ENCODE measurements around the gene FLAD1.

FLAD1 gene

DNA sequence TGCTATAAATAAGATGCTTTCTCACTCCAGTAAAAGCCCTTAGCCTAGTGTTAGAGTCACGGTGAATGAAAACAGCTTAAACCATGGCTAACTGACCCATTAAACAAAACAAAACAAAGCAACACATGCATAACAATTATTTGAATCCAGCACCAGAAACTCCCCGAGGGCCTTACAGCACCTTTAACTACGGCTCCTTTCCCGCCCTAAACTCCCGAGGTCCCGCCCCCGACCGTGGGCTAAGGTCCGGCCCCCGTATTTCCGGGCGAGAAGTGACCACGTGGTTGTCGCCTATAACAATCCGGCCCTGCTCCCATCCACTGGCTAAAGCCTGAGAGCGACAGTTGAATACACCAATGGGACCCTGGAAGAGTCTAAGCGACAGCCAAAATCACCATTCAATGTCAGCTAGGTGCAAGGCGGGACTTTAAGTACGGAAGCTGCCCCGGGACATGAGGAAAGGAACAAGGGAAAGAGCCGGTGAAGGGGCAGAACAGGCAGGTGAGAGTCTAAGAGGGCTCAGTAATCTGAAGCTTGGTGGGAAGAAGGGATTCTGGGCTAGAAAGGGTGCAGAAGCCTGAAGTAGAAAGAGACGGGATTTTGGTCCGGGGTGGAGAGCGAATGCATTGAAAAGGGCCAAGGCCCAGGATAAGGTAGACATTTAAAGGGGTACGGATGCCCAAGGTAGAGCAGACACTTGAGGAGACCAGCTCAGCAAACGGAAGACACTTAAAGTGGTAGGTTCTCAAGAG, at the start of gene FLAD1:
FLAD1 (plus strand) TSS at position 448 of the 752 bp plus-strand sequence. CDS start 351 bp downstream, outside the sequence.
- FAIRE-seq, result peak; percentile 99

DNA sequence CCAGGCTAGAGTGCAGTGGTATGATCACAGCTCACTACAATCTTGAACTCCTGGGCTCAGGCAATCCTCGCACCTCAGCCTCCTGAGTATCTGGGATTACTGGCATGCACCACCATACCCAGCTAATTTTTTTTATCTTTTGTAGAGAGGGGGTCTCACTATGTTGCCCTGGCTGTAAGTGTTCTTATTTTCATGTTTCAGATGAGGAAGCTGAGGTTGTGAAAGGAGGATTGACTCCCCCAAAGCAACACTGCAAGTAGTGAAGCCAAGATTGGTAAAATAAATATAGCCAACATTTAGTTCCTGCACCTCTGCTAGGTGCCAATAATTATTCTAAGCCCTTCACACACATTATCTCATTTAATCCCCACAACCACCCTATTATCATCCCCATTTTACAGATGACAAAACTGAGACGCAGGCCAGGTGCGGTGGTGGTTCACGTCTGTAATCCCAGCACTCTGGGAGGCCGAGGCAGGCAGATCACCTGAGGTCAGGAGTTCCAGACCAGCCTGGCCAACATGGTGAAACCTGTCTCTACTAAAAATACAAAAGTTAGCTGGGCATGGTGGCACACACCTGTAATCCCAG, 48.7 kb upstream of the FLAD1 start:
- FAIRE-seq, result no peak

DNA sequence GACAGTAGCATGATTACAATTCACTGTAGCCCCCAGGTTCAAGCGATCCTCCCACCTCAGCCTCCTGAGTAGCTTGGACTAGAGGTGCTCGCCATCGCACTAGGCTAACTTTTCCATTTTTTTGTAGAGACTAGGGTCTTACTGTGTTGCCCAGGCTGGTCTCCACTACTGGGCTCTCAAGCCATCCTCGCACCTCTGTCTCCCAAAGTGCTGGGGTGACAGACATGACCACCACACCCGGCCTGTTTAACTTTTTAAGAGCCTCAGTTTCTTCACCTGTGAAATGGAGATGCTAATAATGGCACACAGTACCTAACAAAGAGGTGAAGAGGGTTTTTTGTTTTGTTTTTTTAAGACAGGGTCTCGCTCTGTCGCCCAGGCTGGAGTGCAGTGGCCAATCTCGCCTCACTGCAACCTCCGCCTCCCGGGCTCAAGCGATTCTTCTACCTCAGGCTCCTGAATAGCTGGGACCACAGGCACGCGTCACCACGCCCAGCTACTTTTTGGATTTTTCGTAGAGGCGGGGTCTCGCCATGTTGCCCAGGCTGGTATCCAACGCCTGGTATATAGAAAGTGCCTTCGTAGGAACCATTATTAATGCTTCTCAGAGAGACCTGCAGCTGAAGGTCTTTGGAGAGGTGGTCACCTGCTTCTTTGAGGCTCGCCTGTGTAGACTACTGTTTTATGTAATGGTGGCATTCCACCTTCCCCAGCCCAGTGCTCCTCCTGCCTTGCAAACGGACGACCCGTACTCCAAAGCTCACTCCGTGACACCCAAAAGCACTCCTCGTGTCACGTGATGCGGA, 47.2 kb upstream of the FLAD1 start:
- FAIRE-seq, result no peak

DNA sequence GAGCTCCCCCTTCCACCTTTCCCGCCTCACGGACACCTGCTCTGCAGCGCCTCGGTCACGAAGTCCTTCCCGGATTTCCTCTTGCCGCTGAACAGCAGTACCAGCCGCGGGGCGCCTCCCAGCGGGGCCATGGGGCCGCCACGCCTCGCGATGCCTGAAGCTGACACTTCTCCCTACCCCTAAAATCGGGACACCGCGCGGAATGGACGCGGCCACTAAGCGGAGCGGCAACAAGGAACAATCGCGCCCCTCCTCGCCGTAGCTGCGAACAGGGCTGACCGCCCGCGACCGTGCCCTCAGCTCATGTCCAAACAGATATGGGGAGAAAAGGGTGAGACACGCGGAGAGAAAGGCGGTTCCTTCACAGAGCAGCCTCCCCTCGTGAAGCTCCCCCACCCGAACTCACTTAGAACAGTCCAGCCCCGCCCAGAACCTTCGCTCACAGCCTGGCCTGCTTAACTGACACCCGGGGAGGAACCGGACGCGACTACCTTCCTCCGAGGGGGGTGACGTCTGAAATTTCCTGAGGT, 46.5 kb upstream of the FLAD1 start, which contains the start of gene PMVK:
PMVK (minus strand) TSS at position 165 of the 530 bp plus-strand sequence; CDS start at position 131, 34 bp downstream.
- no peak for FAIRE-seq

DNA sequence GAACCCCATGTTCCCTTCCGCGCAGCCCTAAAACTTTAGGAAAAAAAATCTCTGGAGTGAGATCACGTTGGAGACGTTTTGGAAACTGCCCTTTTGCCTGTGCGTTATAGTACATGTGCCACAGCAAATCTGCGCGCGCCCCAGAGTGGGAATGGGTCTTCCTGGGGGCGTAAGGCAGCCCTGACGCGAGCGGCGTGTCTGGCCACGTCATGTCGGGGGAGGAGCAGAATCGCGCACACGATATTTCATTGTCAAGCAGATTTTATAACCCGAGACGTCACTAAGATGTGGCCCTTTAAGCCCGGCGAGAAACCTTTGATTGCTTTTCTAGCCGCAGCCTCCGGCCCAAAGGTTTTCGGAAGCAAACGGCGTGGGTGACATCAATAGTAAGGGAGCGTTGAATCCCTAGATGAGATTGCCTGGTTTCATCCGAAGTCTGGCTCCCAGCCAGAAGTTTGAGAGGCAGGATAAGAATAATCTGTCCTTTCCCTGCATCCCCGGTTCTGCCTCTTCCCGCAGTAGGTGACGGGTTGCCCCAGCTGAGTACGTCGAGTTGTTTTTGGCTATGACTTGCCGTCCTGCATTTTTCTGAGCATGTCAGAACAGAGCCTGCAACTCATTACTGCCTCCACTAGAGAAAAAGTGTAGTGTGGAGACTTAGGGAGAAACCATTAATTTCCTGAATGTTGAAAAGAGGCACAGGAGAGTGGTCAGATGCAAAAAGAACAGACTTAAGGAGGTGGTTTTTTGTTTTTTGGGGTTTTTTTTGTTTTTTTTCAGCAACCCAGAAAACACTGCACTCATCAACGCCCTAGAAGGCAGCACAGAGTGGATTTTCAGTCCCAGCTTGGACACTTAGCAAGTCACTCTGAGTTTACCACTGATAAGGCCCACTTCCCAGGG, 45.8 kb upstream of the FLAD1 start:
- peak; percentile 79 for FAIRE-seq

DNA sequence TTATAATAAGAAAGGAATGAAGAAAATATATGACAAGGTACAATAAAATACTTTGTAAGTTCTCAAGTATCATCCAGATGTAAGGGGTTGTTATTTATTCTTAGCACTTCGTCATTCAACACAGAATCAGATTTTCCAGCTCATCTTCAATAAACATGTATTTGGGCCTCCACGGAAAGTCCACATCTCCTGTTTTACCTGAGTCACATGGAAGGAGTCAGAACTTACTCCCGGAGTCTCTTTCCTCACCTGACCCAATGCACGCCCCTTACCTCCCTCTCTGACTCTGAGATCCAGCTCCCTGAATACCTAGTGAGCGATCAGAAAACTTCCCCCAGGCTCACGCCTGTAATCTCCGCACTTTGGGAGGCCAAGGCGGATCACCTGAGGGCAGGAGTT, 45.2 kb upstream of the FLAD1 start:
- FAIRE-seq, result no peak

DNA sequence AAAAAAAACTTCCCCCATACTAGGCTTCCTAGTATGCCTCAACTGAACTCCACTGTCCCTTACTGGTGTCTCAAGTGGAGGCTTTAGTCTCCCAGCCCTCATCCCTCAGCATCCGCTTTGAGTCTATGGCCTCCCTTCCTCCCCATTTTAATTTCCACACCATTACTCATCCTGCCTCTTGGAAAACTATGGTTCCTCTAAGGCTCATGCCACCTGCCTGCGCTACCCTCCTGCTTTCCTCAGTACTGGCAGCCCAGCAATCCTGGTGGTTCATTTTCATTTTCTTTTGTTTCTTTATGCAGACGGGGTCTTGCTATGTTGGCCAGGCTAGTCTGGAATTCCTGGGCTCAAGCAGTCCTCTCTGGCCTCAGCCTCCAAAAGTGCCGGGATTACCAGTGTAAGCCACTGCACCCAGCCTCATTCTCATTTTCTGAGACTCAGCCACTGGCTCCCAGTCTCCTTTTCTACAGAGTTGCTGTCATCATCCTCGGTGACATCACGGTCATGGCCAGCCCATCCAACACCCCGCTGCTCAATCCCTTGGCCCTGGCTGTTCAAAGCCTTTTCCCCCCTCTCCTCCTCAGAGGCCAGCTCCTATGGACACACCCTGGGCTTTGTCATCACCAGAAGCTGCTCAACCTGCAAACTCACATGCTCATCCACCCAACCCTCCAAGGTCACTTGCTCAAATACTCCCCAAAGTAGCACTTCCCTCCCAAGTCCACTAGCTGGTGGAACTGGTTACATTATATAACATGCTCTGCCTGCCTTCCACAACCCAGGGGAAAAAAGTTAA, 44.3 kb upstream of the FLAD1 start:
- no peak for FAIRE-seq

DNA sequence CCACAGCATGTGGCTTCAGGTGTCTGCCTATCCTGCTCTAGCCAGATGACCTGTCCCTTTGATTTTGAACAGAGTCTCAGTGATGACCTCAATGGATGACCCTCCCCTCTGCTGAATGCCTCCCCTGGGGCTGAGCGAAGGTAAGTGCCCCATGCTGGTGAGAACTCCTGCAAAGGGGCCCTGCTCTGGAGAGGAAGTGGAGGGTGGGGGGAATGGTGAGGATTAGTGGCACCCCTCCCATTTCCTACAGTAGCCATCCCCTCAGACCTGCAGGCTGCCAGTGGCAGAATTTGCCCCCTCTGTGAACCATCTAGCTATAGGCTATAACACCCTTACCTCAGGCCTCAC, 43.0 kb upstream of the FLAD1 start:
- no peak for FAIRE-seq

DNA sequence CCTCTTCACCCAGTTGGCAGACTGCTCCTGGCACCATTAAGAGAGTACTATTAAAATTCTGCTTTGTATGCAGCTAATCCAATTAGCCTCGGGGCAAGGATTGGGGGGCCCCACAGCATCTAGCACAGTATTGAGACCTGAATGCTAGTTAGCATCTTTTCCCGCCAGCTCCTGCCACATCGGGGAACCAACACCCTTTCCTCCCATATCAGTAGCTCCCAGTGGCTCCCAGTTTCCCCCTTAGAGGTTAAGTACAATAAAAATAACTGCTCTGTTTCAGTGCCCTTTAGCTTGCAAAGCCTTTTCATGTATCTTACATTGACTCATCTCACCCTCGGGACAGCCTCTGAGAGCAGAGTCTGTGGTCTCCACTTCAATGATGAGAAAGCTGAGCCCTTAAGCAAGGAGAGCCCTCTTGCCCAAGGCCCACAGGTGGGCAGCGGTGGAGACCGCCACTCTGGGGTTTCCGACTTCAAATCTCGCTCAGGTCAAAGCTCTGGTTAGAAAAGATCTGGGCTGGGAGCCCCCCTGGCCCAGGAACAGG, 42.4 kb upstream of the FLAD1 start:
- FAIRE-seq, result no peak

DNA sequence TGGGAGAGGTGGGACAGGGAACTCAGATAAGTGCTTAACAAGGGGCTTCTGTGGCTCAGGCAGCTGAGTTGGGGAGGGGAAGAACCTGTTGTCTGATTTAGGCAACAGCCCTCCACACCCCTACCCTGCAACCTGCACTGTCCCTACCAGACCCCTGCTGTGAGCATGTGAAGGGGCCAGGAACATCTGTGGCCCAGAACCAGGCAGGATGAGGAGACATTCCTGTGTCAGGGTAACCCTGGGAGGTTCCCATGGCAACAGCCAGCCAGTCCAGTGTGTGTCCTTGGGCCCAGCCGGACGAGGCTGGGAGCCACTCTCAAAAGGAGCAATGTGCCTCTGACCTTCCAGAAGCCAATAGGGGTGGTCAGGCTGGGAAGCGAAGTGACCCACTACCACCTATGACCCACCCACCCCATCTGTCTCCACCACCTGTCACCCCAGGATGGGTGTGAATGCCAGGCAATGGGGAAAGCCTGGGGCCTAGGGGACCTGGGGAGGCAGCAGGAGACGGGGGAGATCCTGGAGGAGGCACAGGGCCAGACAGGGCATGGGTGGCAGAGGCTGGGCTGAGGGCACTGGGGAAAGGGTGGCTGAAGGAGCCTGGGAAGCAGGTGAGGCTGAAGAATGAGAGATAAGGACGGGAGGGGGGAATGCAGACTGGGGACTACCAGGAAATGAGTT, 41.7 kb upstream of the FLAD1 start:
- FAIRE-seq, result no peak

DNA sequence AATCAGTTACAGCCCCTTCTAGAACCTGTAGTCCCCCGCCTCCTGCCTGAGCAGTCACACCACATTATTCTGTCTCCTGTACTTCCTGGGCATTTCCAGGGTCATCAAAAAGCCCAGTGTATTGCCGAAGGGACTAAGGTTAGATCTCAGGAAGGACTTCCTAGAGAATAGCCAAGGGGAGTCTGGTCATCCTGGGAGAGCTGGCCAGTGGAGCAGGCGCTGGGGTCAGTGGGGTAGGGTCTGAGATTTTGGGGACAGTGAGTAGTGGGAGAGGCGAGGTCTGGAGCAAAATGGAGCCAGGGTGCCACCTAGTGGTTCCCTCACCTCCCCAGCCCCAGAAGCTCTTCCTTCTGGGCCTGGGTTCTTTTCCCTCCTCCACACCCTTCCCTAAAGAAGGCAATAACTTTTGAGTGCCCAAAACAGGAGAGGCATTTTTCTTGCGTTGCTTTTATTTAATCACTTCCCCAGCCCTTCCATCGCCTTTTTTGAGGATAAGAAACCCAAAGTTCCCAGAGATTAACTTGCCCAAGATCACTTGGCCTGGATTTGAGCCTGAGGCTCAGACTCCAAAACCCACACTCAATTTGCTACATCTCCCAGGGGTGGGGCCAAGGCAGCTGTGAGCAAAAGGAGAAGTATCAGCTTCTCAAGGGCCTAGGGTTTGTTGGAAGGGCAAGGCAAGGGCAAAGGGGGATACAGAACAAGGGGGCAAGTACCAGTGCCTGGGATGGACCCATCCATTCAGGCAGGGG, 39.3 kb upstream of the FLAD1 start:
- FAIRE-seq, result peak; percentile 28

DNA sequence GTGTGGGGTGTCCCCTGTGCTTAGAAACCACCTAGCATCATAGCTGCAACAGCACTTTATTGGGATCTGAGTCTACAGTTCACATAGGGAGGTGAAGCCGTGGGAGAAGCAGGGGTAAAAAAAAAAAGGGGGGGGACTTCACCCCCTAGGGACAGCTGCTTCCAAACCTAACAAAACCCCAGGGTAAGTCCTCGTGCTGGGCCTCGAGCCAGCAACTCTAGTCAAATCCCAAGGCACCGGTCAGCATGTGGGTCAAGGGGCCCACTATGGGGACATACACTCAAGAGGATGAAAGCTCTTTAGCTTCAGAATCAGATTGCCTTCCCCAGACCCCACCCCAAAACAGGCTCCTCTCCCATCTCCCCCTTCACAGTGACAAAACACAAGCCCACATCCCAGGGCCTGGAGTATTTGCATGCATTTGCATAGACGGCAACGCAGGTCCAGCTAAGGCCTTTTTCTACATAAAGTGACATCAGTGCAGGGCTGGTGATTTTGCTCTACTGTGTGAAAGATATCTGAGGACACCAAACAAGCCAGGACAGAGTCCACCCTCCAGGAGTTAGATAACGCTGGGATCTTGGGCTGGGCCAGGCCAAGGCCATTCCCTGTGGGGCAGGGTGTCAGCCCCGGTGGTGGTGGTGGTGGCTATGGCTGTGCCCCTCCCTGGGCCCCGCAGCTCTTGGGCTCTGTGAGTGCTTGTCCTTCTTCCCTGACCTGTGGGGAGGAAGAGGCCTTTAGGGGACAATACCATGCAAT, 38.6 kb upstream of the FLAD1 start:
- FAIRE-seq, result no peak

DNA sequence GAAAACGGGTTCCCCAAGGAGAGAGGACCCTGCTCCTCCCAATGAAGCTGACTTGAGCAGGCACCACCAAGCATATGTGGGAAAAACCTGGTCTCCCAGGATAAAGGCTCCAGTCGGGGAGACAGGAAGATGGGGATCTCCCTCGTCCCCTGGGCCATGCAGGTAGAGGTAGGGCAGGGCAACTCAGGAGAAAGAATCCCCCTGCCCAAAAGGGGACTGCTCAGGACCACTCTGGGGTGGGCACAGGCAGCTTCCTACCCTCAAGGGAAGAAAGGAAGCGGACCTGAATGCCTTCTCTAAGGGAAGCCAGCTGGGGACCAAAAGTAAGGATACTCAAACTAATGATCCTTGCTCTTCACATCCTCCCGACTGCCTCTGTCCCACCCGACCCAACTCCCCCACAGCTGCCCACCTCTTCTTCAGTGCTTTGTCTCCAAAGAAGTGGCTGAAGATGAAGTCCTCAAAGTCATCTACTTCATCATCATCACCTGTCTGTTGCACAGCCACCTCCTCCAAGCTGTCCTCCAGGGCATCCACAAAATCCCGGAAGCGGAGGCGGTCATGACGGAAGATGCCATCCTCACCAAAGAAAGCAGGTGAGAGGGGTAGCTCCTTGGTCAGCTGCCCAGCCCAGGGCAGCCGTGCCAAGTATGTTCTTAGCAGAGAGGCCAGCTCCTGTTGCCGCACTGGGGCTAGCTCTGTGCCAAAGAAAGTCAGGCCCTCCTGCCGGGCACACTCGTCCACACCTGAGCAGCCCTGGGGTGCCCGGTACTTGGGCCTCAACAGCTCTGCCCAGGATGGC, 37.8 kb upstream of the FLAD1 start:
- no peak for FAIRE-seq

DNA sequence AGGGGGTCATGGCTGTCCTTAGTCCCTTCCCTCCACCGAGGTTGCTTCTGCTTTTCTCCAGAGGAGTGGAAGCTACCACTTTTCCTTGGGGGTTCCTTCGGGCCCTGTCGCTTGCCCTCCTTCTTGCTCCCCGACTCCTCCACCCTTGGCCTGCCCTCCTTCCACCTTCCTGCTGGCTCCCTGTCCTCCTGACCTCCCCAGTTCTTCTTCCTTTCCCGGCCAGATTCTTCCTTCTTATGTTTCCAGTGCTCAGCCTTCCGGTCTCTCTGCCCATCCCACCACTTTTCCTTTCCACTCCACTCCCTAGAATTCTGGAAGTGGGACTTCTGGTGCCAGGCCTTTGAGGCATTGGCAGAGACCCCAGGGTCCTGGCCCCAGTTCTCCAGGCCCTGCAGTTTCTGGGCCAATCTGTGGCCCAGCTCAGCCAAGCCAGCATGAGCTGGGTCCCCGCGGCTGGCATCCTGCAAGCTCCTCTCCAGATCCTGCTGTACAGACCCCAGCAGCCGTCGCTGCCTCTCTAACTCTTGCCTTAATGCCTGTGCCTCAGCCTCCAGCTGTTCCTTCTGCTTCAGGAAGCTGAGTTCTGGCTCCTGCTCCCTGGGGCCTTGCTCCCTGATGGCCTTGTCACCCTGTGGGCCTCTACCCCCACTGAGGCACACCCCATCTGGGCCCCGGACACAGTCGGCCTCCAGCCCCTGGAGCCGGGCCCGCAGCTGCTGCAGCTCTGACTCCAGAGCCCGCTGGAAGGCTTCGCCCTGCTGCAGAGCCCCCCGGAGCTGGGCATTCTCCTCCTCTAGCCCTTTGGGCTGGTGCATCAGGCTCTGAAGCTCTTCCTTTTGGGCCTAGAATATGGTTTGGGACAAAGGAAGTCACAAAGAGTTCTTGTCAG, 36.9 kb upstream of the FLAD1 start:
- no peak for FAIRE-seq

DNA sequence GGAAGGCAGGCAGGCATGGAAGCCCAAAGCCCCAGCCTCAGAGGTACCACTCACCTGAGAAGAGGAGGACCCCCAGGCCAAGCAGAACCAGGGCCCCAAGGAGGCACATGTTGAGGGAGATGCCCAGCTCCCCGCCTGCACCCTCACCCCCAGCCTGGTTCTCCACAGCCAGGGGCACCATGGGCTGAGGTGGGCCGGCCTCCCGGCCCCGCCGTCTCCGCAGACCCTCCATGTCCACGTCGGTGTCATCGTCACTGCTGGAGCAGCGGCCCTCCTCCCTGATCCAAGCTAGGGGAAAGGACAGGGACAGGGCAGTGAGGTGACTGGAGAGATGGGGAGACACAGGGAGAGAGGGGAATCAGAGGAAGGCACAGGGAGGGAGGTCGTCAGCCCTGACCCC, 35.1 kb upstream of the FLAD1 start:
- FAIRE-seq, result no peak

DNA sequence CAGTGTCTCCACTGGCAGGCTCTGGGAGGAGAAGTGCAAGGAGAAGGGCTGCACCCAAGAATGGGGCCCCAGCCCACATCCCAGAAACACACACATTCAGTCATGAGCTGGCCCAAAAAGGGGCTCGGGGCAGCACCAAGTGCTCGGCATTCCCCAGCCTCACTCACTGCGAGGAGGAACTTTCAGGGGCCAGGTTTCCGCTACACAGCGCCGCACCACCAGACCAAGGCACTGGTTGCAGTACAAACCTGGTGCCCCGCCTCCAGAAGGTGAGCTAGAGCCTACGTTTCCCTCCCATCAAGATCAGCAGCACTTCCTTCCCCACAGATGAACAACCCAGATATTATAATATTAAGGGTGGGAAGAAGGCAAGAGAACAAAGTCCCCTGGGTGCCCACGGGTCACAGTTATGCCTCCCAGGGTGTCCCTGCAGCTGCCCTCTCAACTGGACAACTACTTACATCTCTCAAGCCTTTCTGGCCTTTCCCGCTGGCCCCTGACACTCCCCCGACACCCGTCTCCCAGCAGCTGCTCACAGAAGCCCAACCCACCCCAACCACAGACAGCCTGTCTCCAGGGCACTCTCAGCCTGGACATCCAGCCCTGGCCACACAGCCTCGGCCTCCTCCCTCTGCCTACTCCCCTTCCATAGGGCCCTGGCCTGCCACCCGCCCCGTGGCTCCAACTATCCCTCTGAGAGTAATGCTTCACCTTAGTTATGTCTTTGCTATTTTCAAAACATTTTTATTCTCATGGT, 31.1 kb upstream of the FLAD1 start:
- FAIRE-seq, result no peak
